IMR-90 (cell line): ENCODE measurements around the gene CDRT4. TPM values are rescaled to one million over a fixed set of nuclear protein-coding genes. Genes with fewer than 3 reads are reported as not detected.

Source experiments
- ATAC-seq: fragments of 200-7000 bp; cut with Tn5 transposase; 2 replicates; pipeline ENCODE4 v1.9.1; 2020; ENCODE audit warnings: low read depth, mild to moderate bottlenecking, moderate library complexity
- BruUV-seq: library from RNA; stranded (reverse); fragments of 400-500 nt; replicated peaks from 2 replicates; lab custom pipeline; 2021; lab: Mats Ljungman, UMichigan
- CTCF ChIA-PET: fragments of 300-600 bp; formaldehyde crosslinking; extraction: SDS; loops from one replicate; lab custom pipeline; 2021; ENCODE audit warnings: antibody characterized with exemption; lab: Yijun Ruan, JAX
- POLR2A ChIA-PET: fragments of 300-600 bp; sonication (Branson Sonifier 250); formaldehyde crosslinking; loops from one replicate; lab custom pipeline; 2022; ENCODE audit warnings: antibody characterized with exemption; ENCODE audit not compliant: unreplicated experiment; lab: Charles Lee
- DNase-seq: peaks from one replicate; pipeline ENCODE4 v3.0.0; 2013
- H2AFZ ChIP-seq: replicated peaks from 2 replicates; pipeline ENCODE3; 2013; ENCODE audit warnings: low read length, mild to moderate bottlenecking; ENCODE audit not compliant: poor library complexity
- H2AK5ac ChIP-seq: 2 replicates; pipeline ENCODE4 v1.6.1; 2013; ENCODE audit warnings: low read depth, low read length, inconsistent platforms
- H2AK9ac ChIP-seq: replicated peaks from 2 replicates; pipeline ENCODE3; 2013; ENCODE audit warnings: mild to moderate bottlenecking, low read depth, low read length, moderate library complexity; ENCODE audit not compliant: poor library complexity
- H2BK120ac ChIP-seq: 2 replicates; pipeline ENCODE4 v1.6.1; 2013; ENCODE audit warnings: low read depth, low read length, inconsistent platforms
- H2BK15ac ChIP-seq: 3 replicates; pipeline ENCODE4 v1.6.1; 2013; ENCODE audit warnings: low read depth, low read length, inconsistent platforms
- H2BK20ac ChIP-seq: 2 replicates; pipeline ENCODE4 v1.6.1; 2013; ENCODE audit warnings: low read depth, mild to moderate bottlenecking, inconsistent platforms, low read length, moderate library complexity
- H2BK5ac ChIP-seq: 2 replicates; pipeline ENCODE4 v1.6.1; 2013; ENCODE audit warnings: mild to moderate bottlenecking, low read depth, low read length, inconsistent platforms; ENCODE audit not compliant: poor library complexity, severe bottlenecking
- H3K14ac ChIP-seq: replicated peaks from 2 replicates; pipeline ENCODE4 v1.6.1; 2013; ENCODE audit warnings: low read depth, low read length, inconsistent platforms
- H3K18ac ChIP-seq: 2 replicates; pipeline ENCODE4 v1.6.1; 2013; ENCODE audit warnings: low read depth, low read length, control low read depth
- H3K23ac ChIP-seq: 2 replicates; pipeline ENCODE4 v1.6.1; 2013; ENCODE audit warnings: low read depth, low read length, inconsistent platforms
- H3K27ac ChIP-seq: 2 replicates; pipeline ENCODE4 v1.5.1; 2013; ENCODE audit warnings: mild to moderate bottlenecking, control low read depth, low read length; ENCODE audit not compliant: insufficient read depth
- H3K27me3 ChIP-seq: 2 replicates; pipeline ENCODE4 v1.6.1; 2013; ENCODE audit warnings: low read length; ENCODE audit not compliant: control insufficient read depth, insufficient read depth
- H3K36me3 ChIP-seq: 2 replicates; pipeline ENCODE4 v1.6.1; 2013; ENCODE audit warnings: low read length, mixed read lengths; ENCODE audit not compliant: control insufficient read depth, insufficient read depth
- H3K4ac ChIP-seq: 2 replicates; pipeline ENCODE4 v1.6.1; 2013; ENCODE audit warnings: low read depth, low read length, inconsistent platforms
- H3K4me1 ChIP-seq: 2 replicates; pipeline ENCODE4 v1.6.1; 2013; ENCODE audit warnings: low read length, mixed read lengths; ENCODE audit not compliant: control insufficient read depth, insufficient read depth
- H3K4me2 ChIP-seq: 2 replicates; pipeline ENCODE4 v1.6.1; 2013; ENCODE audit warnings: low read depth, mild to moderate bottlenecking, control low read depth, low read length, moderate library complexity
- H3K4me3 ChIP-seq: 2 replicates; pipeline ENCODE4 v1.5.1; 2013; ENCODE audit warnings: low read depth, mild to moderate bottlenecking, control low read depth, low read length, moderate library complexity; ENCODE audit not compliant: insufficient read depth
- H3K56ac ChIP-seq: 2 replicates; pipeline ENCODE4 v1.6.1; 2013; ENCODE audit warnings: low read length, inconsistent platforms; ENCODE audit not compliant: insufficient read depth; ENCODE audit errors: extremely low read depth
- H3K79me1 ChIP-seq, 2 experiments: 2 replicates each; pipeline ENCODE4 v1.6.1; 2013; ENCODE audit warnings: low read length in 2 of 2, inconsistent platforms in 1 of 2, low read depth in 1 of 2
- H3K9ac ChIP-seq: 2 replicates; pipeline ENCODE4 v1.6.1; 2013; ENCODE audit warnings: low read depth, low read length, control low read depth
- H3K9me1 ChIP-seq: 2 replicates; pipeline ENCODE4 v1.6.1; 2013; ENCODE audit warnings: low read length, inconsistent platforms; ENCODE audit not compliant: insufficient read depth
- H3K9me3 ChIP-seq: 2 replicates; pipeline ENCODE4 v1.6.1; 2013; ENCODE audit warnings: low read length; ENCODE audit not compliant: control insufficient read depth, insufficient read depth
- H4K20me1 ChIP-seq: 2 replicates; pipeline ENCODE4 v1.6.1; 2013; ENCODE audit warnings: low read length, inconsistent platforms; ENCODE audit not compliant: insufficient read depth
- H4K5ac ChIP-seq: 2 replicates; pipeline ENCODE4 v1.6.1; 2013; ENCODE audit warnings: mild to moderate bottlenecking, low read depth, low read length, control low read depth
- H4K8ac ChIP-seq, 2 experiments: 2 replicates each; pipeline ENCODE4 v1.6.1; 2013; ENCODE audit warnings: low read depth in 2 of 2, low read length in 2 of 2, control low read depth in 1 of 2, inconsistent platforms in 1 of 2
- H4K91ac ChIP-seq: 2 replicates; pipeline ENCODE4 v1.6.1; 2013; ENCODE audit warnings: low read depth, low read length, inconsistent platforms; ENCODE audit not compliant: insufficient read depth
- BHLHE40 ChIP-seq: fragments of 150-350 bp; IDR thresholded peaks from 2 replicates; pipeline ENCODE4 v1.6.1; 2016; ENCODE audit warnings: mild to moderate bottlenecking, low read depth, low read length
- CEBPB ChIP-seq: IDR thresholded peaks from 2 replicates; pipeline ENCODE4 v1.6.1; 2012; ENCODE audit warnings: low read depth, low read length, improper control_type of control experiment
- CHD1 ChIP-seq: IDR thresholded peaks from 2 replicates; pipeline ENCODE4 v1.6.1; 2012; ENCODE audit warnings: low read depth, low read length, improper control_type of control experiment
- CTCF ChIP-seq: conservative IDR thresholded peaks from 2 replicates; pipeline ENCODE4 v1.5.1; 2012; ENCODE audit warnings: mild to moderate bottlenecking, low read depth, low read length, improper control_type of control experiment
- ELK1 ChIP-seq: fragments of 150-350 bp; IDR thresholded peaks from 2 replicates; pipeline ENCODE4 v1.6.1; 2016; ENCODE audit warnings: low read depth, mild to moderate bottlenecking, low read length, moderate library complexity, borderline replicate concordance
- FOS ChIP-seq: fragments of 150-350 bp; IDR thresholded peaks from 2 replicates; pipeline ENCODE4 v1.6.1; 2016; ENCODE audit warnings: low read depth, low read length
- MAFK ChIP-seq: IDR thresholded peaks from 2 replicates; pipeline ENCODE4 v1.6.1; 2012; ENCODE audit warnings: low read depth, low read length, improper control_type of control experiment
- MAZ ChIP-seq: IDR thresholded peaks from 2 replicates; pipeline ENCODE4 v1.6.1; 2012; ENCODE audit warnings: low read depth, mild to moderate bottlenecking, low read length, improper control_type of control experiment, moderate library complexity, borderline replicate concordance
- MXI1 ChIP-seq: IDR thresholded peaks from 2 replicates; pipeline ENCODE4 v1.6.1; 2012; ENCODE audit warnings: low read depth, mild to moderate bottlenecking, low read length, moderate library complexity, borderline replicate concordance
- NFE2L2 ChIP-seq: fragments of 150-350 bp; IDR thresholded peaks from 2 replicates; pipeline ENCODE4 v1.6.1; 2016; ENCODE audit warnings: low read depth, mild to moderate bottlenecking, low read length
- POLR2A ChIP-seq: IDR thresholded peaks from 2 replicates; pipeline ENCODE4 v1.6.1; 2012; ENCODE audit warnings: mild to moderate bottlenecking, low read depth, low read length
- RAD21 ChIP-seq: IDR thresholded peaks from 2 replicates; pipeline ENCODE4 v1.6.1; 2012; ENCODE audit warnings: low read length, improper control_type of control experiment
- RCOR1 ChIP-seq: IDR thresholded peaks from 2 replicates; pipeline ENCODE4 v1.6.1; 2012; ENCODE audit warnings: mild to moderate bottlenecking, low read length, improper control_type of control experiment; ENCODE audit not compliant: insufficient replicate concordance
- RFX5 ChIP-seq: IDR thresholded peaks from 2 replicates; pipeline ENCODE4 v1.8.0; 2012; ENCODE audit warnings: low read depth, mild to moderate bottlenecking, low read length, moderate library complexity
- SMC3 ChIP-seq: fragments of 150-350 bp; IDR thresholded peaks from 2 replicates; pipeline ENCODE4 v1.6.1; 2016; ENCODE audit warnings: low read depth, mild to moderate bottlenecking, antibody characterized with exemption, low read length, moderate library complexity
- USF2 ChIP-seq: fragments of 150-350 bp; IDR thresholded peaks from 2 replicates; pipeline ENCODE4 v1.6.1; 2017; ENCODE audit warnings: mild to moderate bottlenecking, antibody characterized with exemption, low read length, low read depth
- WGBS, 2 experiments: methylation state at CpG; one replicate each; pipeline versions ENCODE4 v1.1.5 to v1.1.7; 2013; ENCODE audit warnings: missing lambda C conversion rate in 2 of 2; ENCODE audit not compliant: insufficient read length in 1 of 2; ENCODE audit errors: extremely low coverage in 2 of 2; 5-methylcytosine and 5-hydroxymethylcytosine counted together
- dilution Hi-C: fragments of 300-500 bp; cut with HindIII; formaldehyde crosslinking; loops from one replicate; pipeline ENCODE4 v1.14.3; 2018; ENCODE audit warnings: low sequenced_read_pairs; ENCODE audit not compliant: unreplicated experiment
- in situ Hi-C: fragments of 300-500 bp; cut with MboI; formaldehyde crosslinking; loops from 3 replicates; pipeline ENCODE4 v1.14.3; 2019; ENCODE audit warnings: low sequenced_read_pairs, inconsistent platforms, mixed read lengths
- intact Hi-C: fragments of 100-400 bp; cut with micrococcal nuclease; formaldehyde crosslinking; loops from 2 replicates; pipeline ENCODE4 v1.10.0; 2022
- polyA plus RNA-seq, 3 experiments: library from polyadenylated mRNA; depleted of rRNA; stranded (reverse); fragments of >200 nt; gene quantifications; 2 replicates each; pipeline ENCODE4 v1.2.3, GENCODE V29; 2012; ENCODE audit warnings: low replicate concordance in 1 of 3
- total RNA-seq: library from RNA; depleted of rRNA; stranded (reverse); fragments of >200 nt; gene quantifications from 2 replicates; pipeline ENCODE4 v1.2.3, GENCODE V29; 2012

Gene CDRT4
- total and polyA plus RNA-seq, 2 of the 4 experiments (the other 2 are of a cell fraction): 0.90 to 3.7 TPM

- no peak overlapping the region for H3K4me2 ChIP-seq
- no peak overlapping the region for H3K56ac ChIP-seq
- H4K8ac ChIP-seq: no peak overlapping the region
- no peak overlapping the region for H2BK15ac ChIP-seq
- H3K4me3 ChIP-seq: no peak overlapping the region
- H4K5ac ChIP-seq: no peak overlapping the region
- H2AFZ ChIP-seq: peak overlapping the region; percentile 24
- ATAC-seq: no peak
- H3K23ac ChIP-seq: no peak overlapping the region
- no peak overlapping the region for H4K91ac ChIP-seq
- peaks cover 20% of the 10 kb centered on the region for H3K9me1 ChIP-seq
- no TSS peak for BruUV-seq
- H3K27me3 ChIP-seq: no peaks in the 10 kb centered on the region
- no peak overlapping the region for H3K27ac ChIP-seq
- H3K14ac ChIP-seq: no peak overlapping the region
- POLR2A ChIA-PET: interaction anchor here (0.6 kb wide), 1 partner anchor 28 kb away, joined by 3 read pairs; no protein-coding TSS in a partner anchor
- no peak overlapping the region for H2BK5ac ChIP-seq
- H3K79me1 ChIP-seq: peaks cover 2 to 8% of the 10 kb centered on the region in 2 experiments; a peak in 1 of 4 replicates
- H3K4me1 ChIP-seq: peaks cover 13% of the 10 kb centered on the region
- in situ Hi-C loops: no loop called here
- dilution Hi-C loops: no loop called here
- H2AK5ac ChIP-seq: no peak overlapping the region
- intact Hi-C loops: no loop called here
- no peak overlapping the region for H2AK9ac ChIP-seq
- H3K18ac ChIP-seq: no peak overlapping the region
- CTCF ChIA-PET: no interaction called here
- no peak overlapping the region for H3K4ac ChIP-seq
- no peak overlapping the region for H3K9ac ChIP-seq
- no peaks in the 10 kb centered on the region for H3K9me3 ChIP-seq
- no peaks in the 10 kb centered on the region for H3K36me3 ChIP-seq
- TF ChIP-seq ELK1 (no peak), BHLHE40 (no peak), FOS (no peak), NFE2L2 (no peak), POLR2A (no peak), USF2 (no peak), RFX5 (no peak), MAZ (no peak), CTCF (no peak), CEBPB (no peak), CHD1 (no peak), RCOR1 (no peak), MXI1 (no peak), MAFK (no peak), SMC3 (no peak), RAD21 (no peak)
- no peak overlapping the region for H2BK20ac ChIP-seq
- H4K20me1 ChIP-seq: peaks cover 3% of the 10 kb centered on the region; the same call in 1 of the 2 replicates
- no peak for DNase-seq
- WGBS, 2 experiments: 58% methylated on average over 2 of the region's 4 CpGs; no CpG with 5 or more reads in 1 of the 2 experiments
- no peak overlapping the region for H2BK120ac ChIP-seq
These were observed 705 bp upstream of the CDRT4 start for GRCh38 chr17:15468126-15468525.
